SKM-1 treated with dmso at 0.1 percent for 144 hours (cell line): Measurements from ENCODE around the gene NOXA1.
A peak's percentile ranks its signal among the peaks of the same experiment; 100 is the strongest.
"Not testable (repeated sequence)": the region's sequence is repeated elsewhere in the genome, so short reads cannot be mapped to it uniquely, and the experiment has no call there.

Experiments used
- DNase-seq: peaks from one replicate; lab custom pipeline; 2025; ENCODE audit not compliant: unreplicated experiment; lab: John Stamatoyannopoulos, UW

The NOXA1 gene

GRCh38 chr9:137422604-137423513, at the start of gene NOXA1, which contains the start of gene EXD3:
TSS of gene NOXA1 (plus strand) at chr9:137423393. CDS start at chr9:137423530, 137 bp downstream.
TSS of gene EXD3 (minus strand) at chr9:137423162. CDS start at chr9:137395357, 27,805 bp downstream.
- DNase-seq, result peak; percentile 90

GRCh38 chr9:137373611-137373980, 49.6 kb upstream of the NOXA1 start:
- no peak for DNase-seq

- DNase-seq, result no peak
Measured at GRCh38 chr9:137374131-137374845, 48.9 kb upstream of the NOXA1 start.

DNA sequence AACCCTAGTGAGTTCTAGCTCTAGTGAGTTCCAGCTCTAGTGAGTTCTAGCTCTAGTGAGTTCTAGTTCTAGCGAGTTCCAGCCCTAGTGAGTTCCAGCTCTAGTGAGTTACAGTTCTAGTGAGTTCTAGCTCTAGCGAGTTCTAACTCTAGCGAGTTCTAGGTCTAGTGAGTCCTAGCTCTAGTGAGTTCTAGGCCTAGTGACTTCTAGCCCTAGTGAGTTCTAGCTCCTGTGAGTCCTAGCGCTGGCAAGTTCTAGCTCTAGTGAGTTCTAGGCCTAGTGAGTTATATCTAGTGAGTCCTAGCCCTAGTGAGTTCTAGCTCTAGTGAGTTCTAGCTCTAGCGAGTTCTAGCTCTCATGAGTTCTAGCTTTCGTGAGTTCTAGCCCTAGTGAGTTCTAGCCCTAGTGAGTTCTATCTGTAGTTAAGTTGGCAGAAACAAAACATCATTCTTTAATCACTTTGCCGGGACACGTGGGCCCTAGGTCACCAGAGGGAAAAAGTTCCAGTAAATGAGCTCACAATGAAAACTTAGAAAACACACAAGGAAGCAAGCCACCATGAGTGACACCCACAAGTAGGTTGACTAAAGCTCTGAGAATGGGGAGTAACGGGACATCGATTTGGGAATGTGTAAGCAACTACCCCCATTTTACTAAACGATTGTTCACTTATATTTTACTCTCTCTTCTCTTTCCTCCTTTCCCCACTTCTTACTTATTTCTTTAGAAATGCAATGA, 47.7 kb upstream of the NOXA1 start:
- no peak for DNase-seq

DNA sequence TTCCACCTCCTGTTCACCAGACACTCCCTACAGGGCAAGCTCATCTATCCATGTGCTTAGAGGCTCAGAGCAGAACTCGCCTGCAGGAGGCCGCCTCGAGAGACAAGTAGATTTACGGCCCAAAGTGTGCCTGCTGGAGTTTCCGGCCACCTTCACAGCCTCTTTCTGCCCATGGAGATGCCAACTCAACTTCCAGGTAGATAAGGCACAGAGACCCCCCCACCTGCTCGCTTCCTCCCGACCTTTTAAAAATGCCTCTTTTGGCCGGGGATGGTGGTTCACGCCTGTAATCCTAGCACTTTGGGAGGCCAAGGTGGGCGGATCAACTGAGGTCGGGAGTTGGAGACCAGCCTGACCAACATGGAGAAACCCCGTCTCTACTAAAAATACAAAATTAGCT, 46.8 kb upstream of the NOXA1 start:
- no peak for DNase-seq

- DNase-seq, result not testable (repeated sequence)
Measured at GRCh38 chr9:137378688-137379410, 44.3 kb upstream of the NOXA1 start.

DNA sequence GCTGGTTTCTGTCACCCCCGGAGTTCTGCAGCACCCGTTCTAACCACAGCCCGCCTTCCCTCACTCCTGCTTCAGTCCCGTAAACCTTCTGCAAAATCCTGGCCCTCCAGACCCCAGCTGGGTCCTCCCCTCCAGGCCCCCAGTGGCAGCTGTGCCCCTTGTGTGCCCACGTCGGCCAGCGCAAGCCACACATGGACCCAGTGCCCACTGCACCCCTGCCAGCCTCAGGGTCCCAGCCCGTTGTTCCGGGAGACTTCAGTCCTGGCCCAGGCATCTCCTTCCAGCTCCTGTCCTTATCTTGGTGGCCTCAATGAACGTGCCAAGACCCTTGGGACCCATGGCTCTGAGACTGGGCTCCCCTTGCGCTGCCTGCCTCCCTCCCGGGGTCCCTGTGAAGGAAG, 43.4 kb upstream of the NOXA1 start:
- no peak for DNase-seq

DNA sequence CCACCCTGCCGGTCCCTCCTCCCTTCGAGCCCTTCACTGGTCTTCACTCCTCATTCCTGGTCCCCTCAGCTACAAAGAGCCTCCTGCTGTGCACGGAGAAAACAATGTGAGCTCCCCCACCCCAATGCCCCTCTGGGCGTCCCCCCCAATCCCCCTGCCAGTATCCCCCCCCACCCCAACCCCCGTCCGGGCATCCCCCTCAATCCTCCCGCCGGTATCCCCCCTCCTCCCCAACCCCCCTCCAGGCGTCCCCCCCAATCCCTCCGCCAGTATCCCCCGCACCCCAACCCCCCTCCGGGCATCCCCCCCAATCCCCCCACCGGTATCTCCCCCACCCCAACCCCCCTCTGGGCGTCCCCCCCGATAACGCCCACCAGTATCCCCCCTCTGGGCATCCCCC, 43.0 kb upstream of the NOXA1 start:
- no peak for DNase-seq

GRCh38 chr9:137380606-137381005, 42.6 kb upstream of the NOXA1 start:
- DNase-seq, result no peak

- DNase-seq, result no peak
Measured at GRCh38 chr9:137381501-137382443, 41.4 kb upstream of the NOXA1 start.

- DNase-seq, result no peak
Measured at GRCh38 chr9:137382444-137383080, 40.6 kb upstream of the NOXA1 start.

DNA sequence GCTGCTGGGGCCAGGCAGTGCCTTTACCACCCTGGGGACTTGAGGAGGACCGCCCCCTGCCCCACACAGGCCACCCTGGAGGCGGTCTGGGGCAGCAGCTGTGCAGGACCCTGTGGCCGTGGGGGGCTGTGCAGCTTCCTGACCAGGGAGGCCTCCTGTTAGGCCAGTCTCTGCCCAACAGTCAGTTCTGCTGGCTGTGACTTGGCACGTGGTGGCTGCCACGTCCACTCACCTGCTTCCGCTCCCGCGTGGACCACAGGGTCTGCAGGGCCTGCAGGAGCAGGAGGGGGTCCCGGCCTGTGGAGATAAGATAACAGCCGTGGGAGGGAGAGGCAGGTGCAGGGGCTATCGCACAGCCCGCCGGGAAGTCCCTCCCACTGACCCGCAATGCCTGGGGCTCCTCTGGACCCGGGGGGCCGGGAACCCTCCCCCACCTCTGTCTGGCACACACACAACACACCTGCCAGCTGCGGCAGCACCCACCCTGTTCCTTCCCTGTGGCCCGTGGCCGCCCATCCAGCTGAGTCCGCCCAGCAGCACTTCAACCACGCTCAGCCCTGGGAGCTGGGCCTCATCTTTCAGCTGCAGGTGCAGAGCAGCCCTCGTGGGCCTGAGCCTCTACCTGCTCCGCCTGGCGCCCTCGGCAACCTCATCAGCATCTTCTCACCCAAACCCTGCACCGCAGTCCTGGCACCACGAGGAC, 40.0 kb upstream of the NOXA1 start:
- no peak for DNase-seq

DNA sequence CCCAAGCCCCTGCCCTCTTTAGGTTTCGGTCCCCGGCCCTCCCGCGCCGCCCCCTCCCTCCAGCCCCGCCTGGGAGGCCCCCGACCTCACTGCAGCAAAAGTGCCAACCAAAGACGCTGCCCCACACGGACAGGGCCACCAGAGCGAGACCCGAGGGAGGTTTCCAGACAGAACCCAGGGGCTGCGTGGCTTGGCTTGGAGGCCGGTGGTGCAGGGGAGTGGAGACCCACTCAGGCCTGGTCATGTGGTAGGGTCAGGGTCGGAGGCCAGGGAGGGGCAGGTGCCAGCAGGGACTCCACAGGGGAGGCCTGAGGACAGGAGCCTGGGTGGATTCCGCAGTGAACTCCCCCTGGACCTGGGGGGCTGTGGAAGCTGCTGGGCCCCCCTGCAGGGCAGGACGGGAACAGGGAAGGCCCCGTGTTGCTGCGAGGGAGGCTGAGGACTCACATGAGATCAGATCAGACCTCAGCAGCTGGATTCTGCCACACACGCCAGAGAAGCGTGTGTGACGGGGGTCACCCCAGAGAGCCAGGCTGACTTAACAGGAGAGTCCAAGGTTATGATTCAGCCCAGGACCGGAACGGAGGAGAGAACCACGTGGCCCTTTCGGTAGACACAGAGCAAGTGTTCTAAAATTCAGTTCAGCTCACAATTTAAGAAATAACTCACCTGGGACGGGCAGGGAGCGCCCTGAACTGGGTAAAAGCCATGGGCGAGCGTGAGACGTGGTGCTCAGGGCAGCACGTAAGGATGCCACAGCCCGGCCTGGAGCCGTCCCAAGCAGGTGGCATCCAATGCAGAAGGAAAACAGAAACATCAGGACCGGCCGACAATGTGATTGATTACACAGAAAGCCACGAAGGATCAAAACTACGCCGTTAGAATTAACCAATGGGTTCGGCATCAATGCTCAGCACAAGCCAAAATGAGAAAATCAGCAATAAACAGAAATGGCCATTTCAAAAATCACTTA, 39.1 kb upstream of the NOXA1 start:
- DNase-seq, result no peak

GRCh38 chr9:137385061-137385655, 38.0 kb upstream of the NOXA1 start:
- DNase-seq, result no peak

DNA sequence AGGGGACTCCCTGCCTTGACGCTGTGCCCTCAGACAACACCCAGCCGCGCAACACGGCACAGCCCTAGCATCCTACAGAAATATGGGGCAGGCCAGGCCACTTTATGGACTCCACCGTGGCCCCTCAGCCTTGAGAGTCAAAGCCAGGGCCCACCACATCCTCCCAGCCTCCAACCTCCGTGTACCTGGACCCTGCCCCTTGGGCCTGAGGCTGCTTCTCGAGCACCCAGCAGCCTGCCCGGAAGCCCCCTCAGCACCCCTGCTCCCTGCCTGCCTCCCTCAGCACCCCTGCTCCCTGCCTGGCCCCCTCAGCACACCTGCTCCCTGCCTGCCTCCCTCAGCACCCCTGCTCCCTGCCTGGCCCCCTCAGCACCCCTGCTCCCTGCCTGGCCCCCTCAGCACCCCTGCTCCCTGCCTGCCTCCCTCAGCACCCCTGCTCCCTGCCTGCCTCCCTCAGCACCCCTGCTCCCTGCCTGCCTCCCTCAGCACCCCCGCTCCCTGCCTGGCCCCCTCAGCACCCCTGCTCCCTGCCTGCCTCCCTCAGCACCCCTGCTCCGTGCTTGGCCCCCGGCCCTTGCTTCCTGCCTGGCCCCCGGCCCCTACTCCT, 36.6 kb upstream of the NOXA1 start:
- DNase-seq, result not testable (repeated sequence)

DNA sequence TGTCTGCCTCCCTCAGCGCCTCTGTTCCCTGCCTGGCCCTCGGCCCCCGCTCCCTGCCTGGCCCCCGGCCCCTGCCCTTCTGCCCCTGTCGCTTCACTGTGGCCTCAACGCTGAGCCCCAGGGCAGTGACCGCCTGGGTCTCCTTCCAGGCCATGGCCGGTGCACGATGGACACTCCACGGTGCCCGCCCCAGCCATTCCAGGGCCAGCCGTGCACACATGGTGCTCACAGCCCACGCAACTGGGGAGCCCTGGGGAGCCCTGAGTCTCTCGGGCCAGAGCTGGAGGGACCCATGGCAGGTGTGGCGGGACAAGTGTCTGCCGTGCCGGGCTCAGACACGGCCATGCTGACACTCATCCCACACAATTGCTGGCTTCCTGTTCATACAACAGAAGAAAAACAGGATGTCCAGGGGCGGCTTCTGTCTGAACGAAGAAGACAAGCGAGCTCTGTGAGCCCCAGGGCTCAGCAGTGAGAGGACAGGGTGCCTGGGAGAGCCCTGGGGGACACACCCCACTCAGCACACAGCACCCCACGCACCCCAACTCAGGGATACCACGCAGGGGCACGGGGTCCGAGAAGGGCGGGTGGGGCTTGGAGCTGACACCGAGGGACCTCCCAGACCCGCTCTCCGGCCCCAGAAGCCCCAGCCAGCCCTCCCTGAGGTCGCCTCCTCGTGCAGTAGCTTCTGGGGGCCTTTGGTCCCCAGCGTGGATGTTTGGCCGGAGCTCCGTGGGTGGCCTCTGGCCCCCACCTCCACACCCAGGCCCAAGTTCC, 35.9 kb upstream of the NOXA1 start:
- no peak for DNase-seq
